Activated naive CD8-positive, alpha-beta T cell treated with anti-CD3 and anti-CD28 coated beads, Interleukin-2, amount 10 ng/mL, durations not matched to agents 7 days and 5 days (primary cell): Measurements from ENCODE around the gene TPR. TPM values are rescaled to one million over a fixed set of nuclear protein-coding genes. Genes with fewer than 3 reads are reported as not detected.

Source experiments
- ATAC-seq: fragments of 150-1000 bp; cut with Tn5 transposase; one replicate; pipeline ENCODE4 v1.10.0; 2021; ENCODE audit warnings: low read depth, moderate library complexity
- POLR2A ChIA-PET: fragments of 350-600 bp; sonication (Branson Sonifier 250); formaldehyde crosslinking; loops from one replicate; lab custom pipeline; 2021; ENCODE audit warnings: antibody characterized with exemption; lab: Charles Lee
- DNase-seq: peaks from one replicate; pipeline ENCODE4 v3.0.0; 2021
- H3K27ac Mint-ChIP-seq: one replicate; pipeline ENCODE4 v1.8.0; 2022; ENCODE audit warnings: mild to moderate bottlenecking, mixed read lengths
- H3K27me3 Mint-ChIP-seq: one replicate; pipeline ENCODE4 v1.8.0; 2022; ENCODE audit warnings: mild to moderate bottlenecking, moderate library complexity, mixed read lengths
- H3K36me3 Mint-ChIP-seq: one replicate; pipeline ENCODE4 v1.8.0; 2021; ENCODE audit warnings: mild to moderate bottlenecking, mixed read lengths
- H3K4me1 Mint-ChIP-seq: one replicate; pipeline ENCODE4 v1.8.0; 2021; ENCODE audit warnings: mixed read lengths
- H3K4me3 Mint-ChIP-seq: one replicate; pipeline ENCODE4 v1.8.0; 2022; ENCODE audit warnings: mild to moderate bottlenecking, moderate library complexity, mixed read lengths
- H3K9me3 Mint-ChIP-seq: one replicate; pipeline ENCODE4 v1.8.0; 2021; ENCODE audit warnings: mixed read lengths
- total RNA-seq, 2 experiments: library from RNA; stranded (reverse); gene quantifications; one replicate each; pipeline ENCODE4 v1.2.3, GENCODE V29; 2021

Gene TPR
- total RNA-seq, 2 experiments from 2014 or later = 130 to 144 TPM

- no peaks in the 10 kb centered on the region for H3K9me3 Mint-ChIP-seq
- H3K27me3 Mint-ChIP-seq = peaks cover 5% of the 10 kb centered on the region
- ATAC-seq = no peak
- no peak overlapping the region for H3K4me3 Mint-ChIP-seq
- no peak overlapping the region for H3K27ac Mint-ChIP-seq
- no peak for DNase-seq
- H3K4me1 Mint-ChIP-seq = no peaks in the 10 kb centered on the region
- POLR2A ChIA-PET = no interaction called here
- H3K36me3 Mint-ChIP-seq = no peaks in the 10 kb centered on the region
These were observed 77.5 kb downstream of the TPR start for GRCh38 chr1:186297439-186298045.

GRCh38 chr1:186295980-186296379, 79.1 kb downstream of the TPR start, which contains the start of gene PRG4:
Gene PRG4 (plus strand): TSS chr1:186296279.
- H3K27ac Mint-ChIP-seq = no peak within 1 kb of the TSS
- H3K4me3 Mint-ChIP-seq = no peak within 1 kb of the TSS
- H3K9me3 Mint-ChIP-seq = no peaks in the 10 kb centered on the region
- no peak for ATAC-seq
- no peaks in the 10 kb centered on the region for H3K4me1 Mint-ChIP-seq
- no peaks in the 10 kb centered on the region for H3K36me3 Mint-ChIP-seq
- POLR2A ChIA-PET = interaction anchor here (1.0 kb wide), 1 partner anchor 8 kb away, joined by 4 read pairs; no protein-coding TSS in a partner anchor
- peaks cover 5% of the 10 kb centered on the region for H3K27me3 Mint-ChIP-seq
- DNase-seq = no peak

- POLR2A ChIA-PET = no interaction called here
- Mint-ChIP-seq H3K9me3 (no peaks in the 10 kb centered on the region), H3K4me3 (no peak overlapping the region), H3K36me3 (no peaks in the 10 kb centered on the region), H3K27ac (no peak overlapping the region), H3K4me1 (peaks cover 17% of the 10 kb centered on the region), H3K27me3 (peaks cover 5% of the 10 kb centered on the region)
- no peak for ATAC-seq
- DNase-seq = no peak
These were observed 82.2 kb downstream of the TPR start for GRCh38 chr1:186292875-186293274.

GRCh38 chr1:186291271-186291670, 83.8 kb downstream of the TPR start:
- peaks cover 19% of the 10 kb centered on the region for H3K4me1 Mint-ChIP-seq
- DNase-seq = no peak

GRCh38 chr1:186289943-186290545, 85.0 kb downstream of the TPR start:
- Mint-ChIP-seq H3K27me3 (peaks cover under 1% of the 10 kb centered on the region), H3K4me3 (no peak overlapping the region), H3K27ac (no peak overlapping the region), H3K4me1 (peaks cover 19% of the 10 kb centered on the region), H3K9me3 (no peaks in the 10 kb centered on the region), H3K36me3 (no peaks in the 10 kb centered on the region)
- ATAC-seq (no peak), DNase-seq (no peak)
- POLR2A ChIA-PET = no interaction called here

More at GRCh38 chr1:186291271-186291670, 83.8 kb downstream of the TPR start:
- Mint-ChIP-seq H3K9me3 (no peaks in the 10 kb centered on the region), H3K4me3 (no peak overlapping the region), H3K27ac (no peak overlapping the region), H3K27me3 (peaks cover 5% of the 10 kb centered on the region), H3K36me3 (no peaks in the 10 kb centered on the region)
- no peak for ATAC-seq
- POLR2A ChIA-PET = interaction anchor here (1.5 kb wide), 1 partner anchor 13 kb away, joined by 4 read pairs; no protein-coding TSS in a partner anchor

GRCh38 chr1:186286615-186287315, 88.3 kb downstream of the TPR start:
- H3K27ac Mint-ChIP-seq = no peak overlapping the region
- no peaks in the 10 kb centered on the region for H3K36me3 Mint-ChIP-seq
- peaks cover 19% of the 10 kb centered on the region for H3K4me1 Mint-ChIP-seq
- DNase-seq = no peak
- no peak overlapping the region for H3K4me3 Mint-ChIP-seq
- no peaks in the 10 kb centered on the region for H3K9me3 Mint-ChIP-seq
- peaks cover 5% of the 10 kb centered on the region for H3K27me3 Mint-ChIP-seq
- no peak for ATAC-seq
- POLR2A ChIA-PET = no interaction called here

GRCh38 chr1:186283374-186283773, 91.7 kb downstream of the TPR start:
- no peak for ATAC-seq
- H3K27ac Mint-ChIP-seq = no peak overlapping the region
- no peaks in the 10 kb centered on the region for H3K9me3 Mint-ChIP-seq

GRCh38 chr1:186282466-186282865, 92.6 kb downstream of the TPR start:
- H3K27me3 Mint-ChIP-seq = peaks cover 5% of the 10 kb centered on the region
- no peak overlapping the region for H3K27ac Mint-ChIP-seq
- H3K4me3 Mint-ChIP-seq = no peak overlapping the region
- no peak for DNase-seq
- ATAC-seq = no peak
- POLR2A ChIA-PET = no interaction called here
- no peaks in the 10 kb centered on the region for H3K9me3 Mint-ChIP-seq
- no peaks in the 10 kb centered on the region for H3K4me1 Mint-ChIP-seq
- no peaks in the 10 kb centered on the region for H3K36me3 Mint-ChIP-seq

More at GRCh38 chr1:186283374-186283773, 91.7 kb downstream of the TPR start:
- H3K4me1 Mint-ChIP-seq = peaks cover 5% of the 10 kb centered on the region
- H3K36me3 Mint-ChIP-seq = no peaks in the 10 kb centered on the region
- H3K27me3 Mint-ChIP-seq = peaks cover 5% of the 10 kb centered on the region
- POLR2A ChIA-PET = no interaction called here
- no peak overlapping the region for H3K4me3 Mint-ChIP-seq
- no peak for DNase-seq

- Mint-ChIP-seq H3K27me3 (no peaks in the 10 kb centered on the region), H3K9me3 (no peaks in the 10 kb centered on the region), H3K4me1 (no peaks in the 10 kb centered on the region), H3K4me3 (no peak overlapping the region), H3K27ac (no peak overlapping the region), H3K36me3 (no peaks in the 10 kb centered on the region)
- ATAC-seq (no peak), DNase-seq (no peak)
- POLR2A ChIA-PET = no interaction called here
These were observed 99.2 kb downstream of the TPR start for GRCh38 chr1:186275822-186276221.

- no peaks in the 10 kb centered on the region for H3K9me3 Mint-ChIP-seq
- H3K36me3 Mint-ChIP-seq = no peaks in the 10 kb centered on the region
- H3K4me3 Mint-ChIP-seq = no peak overlapping the region
- H3K27me3 Mint-ChIP-seq = no peaks in the 10 kb centered on the region
- DNase-seq = no peak
- no peak for ATAC-seq
- no peak overlapping the region for H3K27ac Mint-ChIP-seq
- H3K4me1 Mint-ChIP-seq = no peaks in the 10 kb centered on the region
- POLR2A ChIA-PET = no interaction called here
These were observed 102.6 kb downstream of the TPR start for GRCh38 chr1:186272486-186272885.

GRCh38 chr1:186271032-186271431, 104.0 kb downstream of the TPR start:
- Mint-ChIP-seq H3K9me3 (no peaks in the 10 kb centered on the region), H3K27me3 (no peaks in the 10 kb centered on the region), H3K36me3 (no peaks in the 10 kb centered on the region), H3K27ac (no peak overlapping the region), H3K4me1 (no peaks in the 10 kb centered on the region), H3K4me3 (no peak overlapping the region)
- POLR2A ChIA-PET = no interaction called here
- DNase-seq (no peak), ATAC-seq (no peak)
